SH-SY5Y (cell line): ENCODE data around the gene CNTN5.

Experiments used
- GATA2 ChIP-seq: IDR thresholded peaks from 2 replicates; pipeline ENCODE4 v1.6.1; 2011; ENCODE audit warnings: mild to moderate bottlenecking, low read depth, low read length
- GATA3 ChIP-seq: IDR thresholded peaks from 2 replicates; pipeline ENCODE4 v1.6.1; 2011; ENCODE audit warnings: low read depth, mild to moderate bottlenecking, low read length, moderate library complexity

DNA sequence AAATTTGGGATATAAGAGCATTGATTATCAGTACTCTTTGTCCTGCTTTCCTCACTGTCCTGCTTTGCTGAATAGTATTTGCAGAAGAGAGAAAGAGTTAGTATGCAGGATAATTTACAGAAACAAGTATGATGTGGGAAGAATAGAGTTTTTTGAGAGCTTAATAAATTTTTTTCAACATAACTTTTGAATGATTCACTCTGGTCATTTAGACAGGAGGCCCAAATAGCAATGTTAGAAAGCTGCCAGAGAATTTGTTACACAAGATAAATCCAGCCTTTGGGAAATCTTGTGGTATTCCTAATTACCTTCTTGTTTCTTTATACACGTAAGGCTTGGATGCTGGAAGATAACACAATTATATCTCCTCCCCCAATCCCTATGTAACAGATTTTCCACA lies 484.6 kb downstream of the CNTN5 start:
- no peak for TF ChIP-seq GATA2
- no peak for TF ChIP-seq GATA3
